Keratinocyte (primary cell): ENCODE results near the gene DPP9. TPM values are rescaled to one million over a fixed set of nuclear protein-coding genes. Genes with fewer than 3 reads are reported as not detected.

Experiments used
- DNase-seq: peaks from one replicate; pipeline ENCODE4 v3.0.0-alpha.2; 2011; ENCODE audit warnings: low read depth, missing footprints, low spot score
- FAIRE-seq: peaks from 2 replicates; lab custom pipeline; 2011; peaks lifted over from hg19 to GRCh38; lab: Jason Lieb, UNC
- H2AFZ ChIP-seq: 2 replicates; pipeline ENCODE4 v1.6.0; 2012; ENCODE audit warnings: low read length, control low read depth, inconsistent platforms; ENCODE audit not compliant: control insufficient read depth
- H3K27ac ChIP-seq: 2 replicates; pipeline ENCODE4 v1.5.1; 2011; ENCODE audit warnings: low read length; ENCODE audit not compliant: control insufficient read depth, insufficient read depth
- H3K27me3 ChIP-seq: 3 replicates; pipeline ENCODE4 v1.6.0; 2011; ENCODE audit warnings: low read length; ENCODE audit not compliant: control insufficient read depth, insufficient read depth; ENCODE audit errors: extremely low read depth
- H3K36me3 ChIP-seq, 2 experiments: 2 replicates in 1 of 2; 3 replicates in 1 of 2; pipeline ENCODE4 v1.5.1; 2011; ENCODE audit warnings: low read length in 2 of 2, mild to moderate bottlenecking in 1 of 2; ENCODE audit not compliant: control insufficient read depth in 2 of 2, insufficient read depth in 2 of 2; ENCODE audit errors: extremely low read depth in 1 of 2
- H3K4me1 ChIP-seq: 3 replicates; pipeline ENCODE4 v1.5.1; 2011; ENCODE audit warnings: low read length; ENCODE audit not compliant: control insufficient read depth, insufficient read depth; ENCODE audit errors: extremely low read depth
- H3K4me2 ChIP-seq: 3 replicates; pipeline ENCODE4 v1.6.0; 2011; ENCODE audit warnings: low read depth, low read length; ENCODE audit not compliant: control insufficient read depth, insufficient read depth; ENCODE audit errors: extremely low read depth
- H3K4me3 ChIP-seq, 3 experiments: fragments of 200-600 bp in 1 of 3; sonication (generic) in 1 of 3; 2 replicates in 2 of 3; 3 replicates in 1 of 3; pipeline ENCODE4 v1.5.1; 2011 to 2016; ENCODE audit warnings: low read length in 3 of 3, mild to moderate bottlenecking in 3 of 3, control low read depth in 2 of 3, inconsistent platforms in 1 of 3, low read depth in 1 of 3, mixed read lengths in 1 of 3, mixed run types in 1 of 3, moderate library complexity in 1 of 3; ENCODE audit not compliant: control insufficient read depth in 2 of 3, insufficient read depth in 2 of 3; ENCODE audit errors: extremely low read depth in 1 of 3
- H3K79me2 ChIP-seq: 2 replicates; pipeline ENCODE4 v1.6.0; 2012; ENCODE audit warnings: low read length; ENCODE audit not compliant: control insufficient read depth, insufficient read depth
- H3K9ac ChIP-seq: 3 replicates; pipeline ENCODE4 v1.6.0; 2011; ENCODE audit warnings: low read length; ENCODE audit not compliant: control insufficient read depth, insufficient read depth; ENCODE audit errors: extremely low read depth
- H3K9me1 ChIP-seq: 3 replicates; pipeline ENCODE4 v1.6.0; 2011; ENCODE audit warnings: low read length; ENCODE audit not compliant: control insufficient read depth, insufficient read depth; ENCODE audit errors: extremely low read depth
- H3K9me3 ChIP-seq: 2 replicates; pipeline ENCODE4 v1.5.1; 2012; ENCODE audit warnings: low read depth, low read length; ENCODE audit not compliant: control insufficient read depth
- H4K20me1 ChIP-seq: 3 replicates; pipeline ENCODE4 v1.6.0; 2011; ENCODE audit warnings: low read length; ENCODE audit not compliant: control insufficient read depth, insufficient read depth; ENCODE audit errors: extremely low read depth
- EZH2 ChIP-seq: IDR thresholded peaks from one replicate; pipeline ENCODE4 v1.6.1; 2012; ENCODE audit warnings: inconsistent platforms, mild to moderate bottlenecking, low read length, moderate library complexity
- dilution Hi-C: fragments of 300-500 bp; cut with MboI; formaldehyde crosslinking; loops from one replicate; pipeline ENCODE4 v1.7.0; 2020; ENCODE audit warnings: low sequenced_read_pairs; ENCODE audit not compliant: extremely low pct_ligation_motif_present
- polyA plus RNA-seq, 5 experiments: library from polyadenylated mRNA; depleted of rRNA in 3 of 5; stranded (reverse) in 3 of 5; stranded (forward) in 1 of 5; unstranded in 1 of 5; fragments of >200 nt; gene quantifications; 1 replicate in 1 of 5; 2 replicates in 3 of 5; 3 replicates in 1 of 5; pipeline versions ENCODE4 v1.2.1 to v1.2.3, GENCODE V29; 2011 to 2012; ENCODE audit warnings: missing spikeins in 2 of 5, low read depth in 1 of 5, low replicate concordance in 1 of 5
- TF ChIP-seq, protein P1 (sequence below), 3 experiments: IDR thresholded peaks in 1 of 3; conservative IDR thresholded peaks in 1 of 3; optimal IDR thresholded peaks in 1 of 3; 2 replicates in 2 of 3; 3 replicates in 1 of 3; pipeline versions ENCODE3 to v1.5.1; 2011; ENCODE audit warnings: low read length in 3 of 3, mild to moderate bottlenecking in 3 of 3, moderate library complexity in 2 of 3, control low read depth in 1 of 3, inconsistent platforms in 1 of 3; ENCODE audit not compliant: insufficient read depth in 2 of 3; ENCODE audit errors: extremely low read depth in 1 of 3

The DPP9 gene
- polyA plus RNA-seq, 1 donor (not counting 4 experiments of a cell fraction or from before 2014, with no cell fraction given) = 19.2 TPM

DNA sequence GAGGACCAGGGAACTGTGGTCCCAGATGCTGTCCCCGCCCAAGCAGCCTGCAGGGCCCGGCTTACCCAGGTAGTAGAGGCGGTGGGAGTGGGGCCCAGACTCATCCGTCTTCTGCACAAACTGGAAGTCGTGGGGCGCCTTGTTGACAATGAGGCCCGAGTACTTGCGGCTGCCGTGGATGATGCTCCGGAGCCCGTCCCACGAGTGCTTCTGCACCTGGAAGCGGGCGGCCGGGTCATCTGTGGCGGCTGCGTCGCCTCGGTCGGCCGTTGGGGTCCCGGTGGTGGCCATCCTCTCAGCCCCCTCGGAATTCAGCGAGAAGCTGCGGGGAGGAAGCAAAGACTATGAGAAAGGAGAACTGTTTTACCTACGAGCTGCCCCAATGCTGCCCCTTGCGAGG, 9.6 kb downstream of the DPP9 start:
- Histone ChIP-seq H3K9me1 (no peaks in the 10 kb centered on the region), H3K4me3 (peak overlapping the region; percentile 27 to 37 (median 32)), H3K9me3 (no peaks in the 10 kb centered on the region), H3K27ac (peak overlapping the region; percentile 66), H3K27me3 (no peaks in the 10 kb centered on the region), H3K9ac (peak overlapping the region; percentile 46), H2AFZ (no peak overlapping the region), H3K4me1 (peaks cover 53% of the 10 kb centered on the region), H3K4me2 (peak overlapping the region; percentile 48), H4K20me1 (no peaks in the 10 kb centered on the region), H3K79me2 (peaks cover 45% of the 10 kb centered on the region), H3K36me3 (peaks cover 49 to 70% of the 10 kb centered on the region in 2 experiments)
- DNase-seq (no peak), FAIRE-seq (no peak)
- TF ChIP-seq, protein P1, sequence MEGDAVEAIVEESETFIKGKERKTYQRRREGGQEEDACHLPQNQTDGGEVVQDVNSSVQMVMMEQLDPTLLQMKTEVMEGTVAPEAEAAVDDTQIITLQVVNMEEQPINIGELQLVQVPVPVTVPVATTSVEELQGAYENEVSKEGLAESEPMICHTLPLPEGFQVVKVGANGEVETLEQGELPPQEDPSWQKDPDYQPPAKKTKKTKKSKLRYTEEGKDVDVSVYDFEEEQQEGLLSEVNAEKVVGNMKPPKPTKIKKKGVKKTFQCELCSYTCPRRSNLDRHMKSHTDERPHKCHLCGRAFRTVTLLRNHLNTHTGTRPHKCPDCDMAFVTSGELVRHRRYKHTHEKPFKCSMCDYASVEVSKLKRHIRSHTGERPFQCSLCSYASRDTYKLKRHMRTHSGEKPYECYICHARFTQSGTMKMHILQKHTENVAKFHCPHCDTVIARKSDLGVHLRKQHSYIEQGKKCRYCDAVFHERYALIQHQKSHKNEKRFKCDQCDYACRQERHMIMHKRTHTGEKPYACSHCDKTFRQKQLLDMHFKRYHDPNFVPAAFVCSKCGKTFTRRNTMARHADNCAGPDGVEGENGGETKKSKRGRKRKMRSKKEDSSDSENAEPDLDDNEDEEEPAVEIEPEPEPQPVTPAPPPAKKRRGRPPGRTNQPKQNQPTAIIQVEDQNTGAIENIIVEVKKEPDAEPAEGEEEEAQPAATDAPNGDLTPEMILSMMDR (optimal IDR thresholded peaks at IDR 0.05 in 1 of 3, IDR thresholded peaks at IDR 0.05 in 1 of 3, conservative IDR thresholded peaks at IDR 0.05 in 1 of 3; ENCODE audit: extremely low read depth in 1 of 3, insufficient read depth in 2 of 3, low read length in 3 of 3) = no peak
- no peak for TF ChIP-seq EZH2
- dilution Hi-C loops = no loop called here

DNA sequence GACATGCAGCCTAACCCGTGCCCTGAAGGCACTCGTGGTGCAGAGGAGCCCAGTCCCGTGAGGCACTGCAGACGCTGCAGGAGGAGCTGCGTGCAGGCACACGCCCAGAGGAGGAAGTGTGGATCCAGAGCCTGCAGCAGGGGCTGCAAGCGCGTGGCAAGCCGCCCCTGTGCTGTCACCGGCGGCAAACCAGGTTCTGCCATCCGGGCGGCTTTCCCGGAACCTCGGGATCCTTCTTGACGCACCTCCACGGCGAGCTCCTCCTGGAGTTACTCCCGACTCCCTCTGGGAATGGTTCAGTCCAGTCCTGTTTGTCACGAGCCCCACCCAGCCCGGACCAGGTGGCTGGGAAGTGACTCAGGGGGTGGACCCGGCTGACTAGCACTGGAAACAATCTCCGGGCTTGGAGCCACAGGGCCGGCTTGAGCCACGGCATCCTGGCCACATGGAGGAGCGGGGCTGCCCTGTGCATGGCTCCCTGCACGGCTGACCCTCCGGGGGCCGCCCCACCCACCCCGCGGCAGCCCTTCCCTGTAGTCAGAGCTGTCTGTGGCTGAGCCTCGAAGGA, 10.2 kb downstream of the DPP9 start:
- FAIRE-seq (peak; percentile 97), DNase-seq (peak; percentile 99)
- H3K36me3 ChIP-seq = peaks cover 49 to 67% of the 10 kb centered on the region in 2 experiments
- H3K27me3 ChIP-seq = no peaks in the 10 kb centered on the region
- H2AFZ ChIP-seq = no peak overlapping the region
- peak overlapping the region; percentile 46 for H3K9ac ChIP-seq
- H3K4me3 ChIP-seq = peak overlapping the region; percentile 27 to 37 (median 32)
- H4K20me1 ChIP-seq = no peaks in the 10 kb centered on the region
- H3K4me1 ChIP-seq = peaks cover 54% of the 10 kb centered on the region
- TF ChIP-seq, protein P1 (optimal IDR thresholded peaks at IDR 0.05 in 1 of 3, IDR thresholded peaks at IDR 0.05 in 1 of 3, conservative IDR thresholded peaks at IDR 0.05 in 1 of 3; ENCODE audit: extremely low read depth in 1 of 3, insufficient read depth in 2 of 3, low read length in 3 of 3) = peak in 1 of 3 experiments; percentile 1
- no peak for TF ChIP-seq EZH2
- H3K4me2 ChIP-seq = peak overlapping the region; percentile 72
- no peaks in the 10 kb centered on the region for H3K9me1 ChIP-seq
- peak overlapping the region; percentile 66 for H3K27ac ChIP-seq
- H3K79me2 ChIP-seq = peaks cover 42% of the 10 kb centered on the region
- dilution Hi-C loops = no loop called here
- H3K9me3 ChIP-seq = no peaks in the 10 kb centered on the region
